HCT116 (cell line): Measurements from ENCODE around the gene TRHDE. TPM values are rescaled to one million over a fixed set of nuclear protein-coding genes. Genes with fewer than 3 reads are reported as not detected.

ENCODE experiments used
- ATAC-seq: fragments of 200-7000 bp; cut with Tn5 transposase; 2 replicates; pipeline ENCODE4 v1.9.1; 2020; ENCODE audit warnings: mild to moderate bottlenecking, moderate library complexity
- BruUV-seq: library from RNA; stranded (reverse); fragments of 400-500 nt; replicated peaks from 2 replicates; lab custom pipeline; 2021; lab: Mats Ljungman, UMichigan
- CTCF ChIA-PET: fragments of 300-600 bp; sonication (Branson Sonifier 250); formaldehyde crosslinking; loops from one replicate; lab custom pipeline; 2021; ENCODE audit warnings: antibody characterized with exemption; lab: Charles Lee
- POLR2A ChIA-PET: fragments of 300-600, 350-600 bp; sonication (Branson Sonifier 250); formaldehyde crosslinking; loops from one replicate; lab custom pipeline; 2021; ENCODE audit warnings: antibody characterized with exemption; lab: Charles Lee
- RAD21 ChIA-PET, 2 experiments: fragments of 300-600 bp; sonication (Branson Sonifier 250); formaldehyde crosslinking; loops; one replicate each; lab custom pipeline; 2023; ENCODE audit warnings: low total read pairs in 2 of 2; ENCODE audit not compliant: uncharacterized antibody in 2 of 2, unreplicated experiment in 2 of 2, low non-redundant PET in 1 of 2; lab: Charles Lee
- DNase-seq: peaks from one replicate; pipeline ENCODE4 v3.0.0-alpha.2; 2010; ENCODE audit warnings: low read depth, low spot score
- H2AFZ ChIP-seq: fragments of 200-600 bp; shearing (Covaris generic), sonication (generic); 2 replicates; pipeline ENCODE4 v1.6.1; 2017; ENCODE audit warnings: low read depth, mixed run types, mixed read lengths, antibody characterized with exemption, low read length; ENCODE audit not compliant: poor library complexity, severe bottlenecking
- H3K27ac ChIP-seq: 2 replicates; pipeline ENCODE4 v1.5.1; 2012; ENCODE audit warnings: low read depth, low read length
- H3K27me3 ChIP-seq: fragments of 200-600 bp; sonication (generic); 2 replicates; pipeline ENCODE4 v1.6.1; 2016; ENCODE audit warnings: mixed run types, low read length, mixed read lengths; ENCODE audit not compliant: insufficient read depth
- H3K36me3 ChIP-seq, 2 experiments: fragments of 200-500 bp in 1 of 2; fragments of 200-600 bp in 1 of 2; sonication (Bioruptor generic) in 1 of 2; sonication (generic) in 1 of 2; 2 replicates each; pipeline versions ENCODE4 v1.5.1 to v1.6.1; 2014 to 2016; ENCODE audit warnings: low read length in 2 of 2, inconsistent platforms in 1 of 2, mixed read lengths in 1 of 2, mixed run types in 1 of 2; ENCODE audit not compliant: insufficient read depth in 2 of 2, control insufficient read depth in 1 of 2
- H3K4me1 ChIP-seq, 2 experiments: fragments of 200-600 bp in 1 of 2; sonication (generic) in 1 of 2; 2 replicates each; pipeline versions ENCODE4 v1.5.1 to v1.6.1; 2012 to 2017; ENCODE audit warnings: low read length in 2 of 2, inconsistent platforms in 1 of 2, mild to moderate bottlenecking in 1 of 2, mixed read lengths in 1 of 2, mixed run types in 1 of 2, moderate library complexity in 1 of 2; ENCODE audit not compliant: insufficient read depth in 2 of 2, control insufficient read depth in 1 of 2
- H3K4me2 ChIP-seq: fragments of 200-600 bp; sonication (generic); 2 replicates; pipeline ENCODE4 v1.6.1; 2017; ENCODE audit warnings: mixed run types, low read length, mixed read lengths
- H3K4me3 ChIP-seq, 2 experiments: fragments of 200-600 bp in 1 of 2; sonication (generic) in 1 of 2; replicated peaks in 1 of 2; 2 replicates each; pipeline ENCODE4 v1.5.1; 2011 to 2016; ENCODE audit warnings: low read length in 2 of 2, control low read depth in 1 of 2, low read depth in 1 of 2, mild to moderate bottlenecking in 1 of 2, mixed read lengths in 1 of 2, mixed run types in 1 of 2
- H3K79me2 ChIP-seq: fragments of 200-600 bp; sonication (generic); 2 replicates; pipeline ENCODE4 v1.6.1; 2017; ENCODE audit warnings: mild to moderate bottlenecking, mixed run types, low read length, moderate library complexity, mixed read lengths; ENCODE audit not compliant: insufficient read depth
- H3K9ac ChIP-seq: fragments of 200-600 bp; sonication (generic); 2 replicates; pipeline ENCODE4 v1.6.1; 2016; ENCODE audit warnings: low read length, mixed read lengths
- H3K9me2 ChIP-seq: fragments of 200-600 bp; sonication (generic), shearing (Covaris generic); 2 replicates; pipeline ENCODE4 v1.6.1; 2017; ENCODE audit warnings: mixed run types, mild to moderate bottlenecking, moderate library complexity; ENCODE audit not compliant: insufficient read depth
- H3K9me3 ChIP-seq, 2 experiments: fragments of 200-500 bp in 1 of 2; fragments of 200-600 bp in 1 of 2; sonication (Bioruptor generic) in 1 of 2; sonication (generic) in 1 of 2; 2 replicates each; pipeline ENCODE4 v1.6.1; 2014 to 2017; ENCODE audit warnings: low read length in 2 of 2, mixed read lengths in 2 of 2, inconsistent platforms in 1 of 2, low read depth in 1 of 2, mild to moderate bottlenecking in 1 of 2, mixed run types in 1 of 2, moderate library complexity in 1 of 2; ENCODE audit not compliant: control insufficient read depth in 1 of 2, insufficient read depth in 1 of 2
- H4K20me1 ChIP-seq: fragments of 200-600 bp; sonication (generic), shearing (Covaris generic); 2 replicates; pipeline ENCODE4 v1.6.1; 2017; ENCODE audit warnings: mixed run types, mild to moderate bottlenecking, moderate library complexity; ENCODE audit not compliant: insufficient read depth
- CEBPB ChIP-seq: IDR thresholded peaks from 2 replicates; pipeline ENCODE4 v1.6.1; 2012; ENCODE audit warnings: low read depth
- CTCF ChIP-seq, 3 experiments: fragments of 200-600 bp in 1 of 3; sonication (generic) in 1 of 3; IDR thresholded peaks in 2 of 3; conservative IDR thresholded peaks in 1 of 3; 2 replicates each; pipeline ENCODE4 v1.5.1; 2012 to 2017; ENCODE audit warnings: low read depth in 2 of 3, low read length in 2 of 3, antibody characterized with exemption in 1 of 3, borderline replicate concordance in 1 of 3, control low read depth in 1 of 3, mild to moderate bottlenecking in 1 of 3, mixed read lengths in 1 of 3, mixed run types in 1 of 3, moderate library complexity in 1 of 3; ENCODE audit not compliant: insufficient read depth in 1 of 3
- EGR1 ChIP-seq: IDR thresholded peaks from 2 replicates; pipeline ENCODE4 v1.6.1; 2012; ENCODE audit warnings: low read depth
- FOSL1 ChIP-seq: IDR thresholded peaks from 2 replicates; pipeline ENCODE4 v1.6.1; 2012; ENCODE audit warnings: low read depth
- JUND ChIP-seq: IDR thresholded peaks from 2 replicates; pipeline ENCODE4 v1.6.1; 2012
- POLR2AphosphoS5 ChIP-seq: IDR thresholded peaks from 2 replicates; pipeline ENCODE4 v1.6.1; 2011; ENCODE audit warnings: mild to moderate bottlenecking, low read depth, low read length, moderate library complexity
- RAD21 ChIP-seq: IDR thresholded peaks from 2 replicates; pipeline ENCODE4 v1.6.1; 2012; ENCODE audit warnings: low read depth, mild to moderate bottlenecking
- SIN3A ChIP-seq: IDR thresholded peaks from 2 replicates; pipeline ENCODE4 v1.6.1; 2012; ENCODE audit warnings: low read depth
- SP1 ChIP-seq: IDR thresholded peaks from 2 replicates; pipeline ENCODE4 v1.6.1; 2012; ENCODE audit warnings: low read depth
- SRF ChIP-seq: IDR thresholded peaks from 2 replicates; pipeline ENCODE4 v1.6.1; 2012; ENCODE audit warnings: low read depth
- TCF7L2 ChIP-seq: IDR thresholded peaks from 2 replicates; pipeline ENCODE4 v1.7.0; 2011; ENCODE audit warnings: borderline replicate concordance, inconsistent platforms; ENCODE audit not compliant: insufficient read depth, insufficient read length; ENCODE audit errors: extremely low read depth
- ZFX ChIP-seq: fragments of 450-650 bp; IDR thresholded peaks from 2 replicates; pipeline ENCODE4 v1.6.1; 2017
- intact Hi-C: fragments of 100-400 bp; cut with micrococcal nuclease; formaldehyde crosslinking; loops from 2 replicates; pipeline ENCODE4 v1.10.0; 2022
- total RNA-seq: library from RNA; stranded (reverse); gene quantifications from one replicate; pipeline ENCODE4 v1.2.1, GENCODE V29; 2021; ENCODE audit not compliant: unreplicated experiment
- TF ChIP-seq, protein P1 (sequence below): IDR thresholded peaks from 2 replicates; pipeline ENCODE4 v1.6.1; 2011; ENCODE audit warnings: mild to moderate bottlenecking, low read length, moderate library complexity; ENCODE audit not compliant: insufficient replicate concordance; ENCODE audit errors: extremely low read depth
- TF ChIP-seq, protein P2 (sequence below): IDR thresholded peaks from 2 replicates; pipeline ENCODE4 v1.6.1; 2012

The TRHDE gene
- total RNA-seq, 1 experiment from 2014 or later: 2.9 TPM

- H3K9me3 ChIP-seq: no peaks in the 10 kb centered on the region
- no peak overlapping the region for H3K9ac ChIP-seq
- H3K27me3 ChIP-seq: no peaks in the 10 kb centered on the region
- H3K9me2 ChIP-seq: no peaks in the 10 kb centered on the region
- no peaks in the 10 kb centered on the region for H3K36me3 ChIP-seq
- no peaks in the 10 kb centered on the region for H3K4me1 ChIP-seq
- ATAC-seq: no peak
- CTCF ChIA-PET: no interaction called here
- H3K79me2 ChIP-seq: no peaks in the 10 kb centered on the region
- H2AFZ ChIP-seq: no peak overlapping the region
- RAD21 ChIA-PET: no interaction called here
- BruUV-seq: no TSS peak
- TF ChIP-seq JUND (no peak), FOSL1 (no peak)
- no peaks in the 10 kb centered on the region for H4K20me1 ChIP-seq
- H3K4me3 ChIP-seq: no peak overlapping the region
- intact Hi-C loops: no loop called here
- POLR2A ChIA-PET: no interaction called here
- no peak overlapping the region for H3K4me2 ChIP-seq
- no peak for DNase-seq
- H3K27ac ChIP-seq: no peak overlapping the region
Observed at GRCh38 chr12:72605975-72606374, 333.8 kb downstream of the TRHDE start.

- Histone ChIP-seq H3K9me2 (no peaks in the 10 kb centered on the region), H4K20me1 (no peaks in the 10 kb centered on the region), H3K4me2 (no peak overlapping the region), H3K4me1 (no peaks in the 10 kb centered on the region), H3K9me3 (no peaks in the 10 kb centered on the region), H2AFZ (no peak overlapping the region), H3K36me3 (no peaks in the 10 kb centered on the region)
- ATAC-seq: no peak
- intact Hi-C loops: no loop called here
- no TSS peak for BruUV-seq
- RAD21 ChIA-PET: no interaction called here
- TF ChIP-seq, protein P1, sequence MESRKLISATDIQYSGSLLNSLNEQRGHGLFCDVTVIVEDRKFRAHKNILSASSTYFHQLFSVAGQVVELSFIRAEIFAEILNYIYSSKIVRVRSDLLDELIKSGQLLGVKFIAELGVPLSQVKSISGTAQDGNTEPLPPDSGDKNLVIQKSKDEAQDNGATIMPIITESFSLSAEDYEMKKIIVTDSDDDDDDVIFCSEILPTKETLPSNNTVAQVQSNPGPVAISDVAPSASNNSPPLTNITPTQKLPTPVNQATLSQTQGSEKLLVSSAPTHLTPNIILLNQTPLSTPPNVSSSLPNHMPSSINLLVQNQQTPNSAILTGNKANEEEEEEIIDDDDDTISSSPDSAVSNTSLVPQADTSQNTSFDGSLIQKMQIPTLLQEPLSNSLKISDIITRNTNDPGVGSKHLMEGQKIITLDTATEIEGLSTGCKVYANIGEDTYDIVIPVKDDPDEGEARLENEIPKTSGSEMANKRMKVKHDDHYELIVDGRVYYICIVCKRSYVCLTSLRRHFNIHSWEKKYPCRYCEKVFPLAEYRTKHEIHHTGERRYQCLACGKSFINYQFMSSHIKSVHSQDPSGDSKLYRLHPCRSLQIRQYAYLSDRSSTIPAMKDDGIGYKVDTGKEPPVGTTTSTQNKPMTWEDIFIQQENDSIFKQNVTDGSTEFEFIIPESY: no peak
- TF ChIP-seq SP1 (no peak), CTCF (IDR thresholded peaks at IDR 0.05 in 2 of 3, conservative IDR thresholded peaks at IDR 0.05 in 1 of 3; ENCODE audit: borderline replicate concordance in 1 of 3, insufficient read depth in 1 of 3, low read depth in 2 of 3, low read length in 2 of 3) (no peak), ZFX (no peak), TCF7L2 (no peak), FOSL1 (no peak), EGR1 (no peak), RAD21 (no peak), CEBPB (no peak), SIN3A (no peak), POLR2AphosphoS5 (no peak), SRF (no peak)
- TF ChIP-seq, protein P2, sequence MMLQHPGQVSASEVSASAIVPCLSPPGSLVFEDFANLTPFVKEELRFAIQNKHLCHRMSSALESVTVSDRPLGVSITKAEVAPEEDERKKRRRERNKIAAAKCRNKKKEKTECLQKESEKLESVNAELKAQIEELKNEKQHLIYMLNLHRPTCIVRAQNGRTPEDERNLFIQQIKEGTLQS: no peak
- TF ChIP-seq, all 23 proteins: peak for 0
- no peak for DNase-seq
- POLR2A ChIA-PET: no interaction called here
- Histone ChIP-seq H3K27ac (no peak overlapping the region), H3K4me3 (no peak overlapping the region), H3K79me2 (no peaks in the 10 kb centered on the region), H3K9ac (no peak overlapping the region), H3K27me3 (no peaks in the 10 kb centered on the region)
- CTCF ChIA-PET: no interaction called here
Observed at GRCh38 chr12:72610342-72610741, 338.2 kb downstream of the TRHDE start.
